Measurements from ENCODE around the gene ZBTB7C.
A peak's percentile ranks its signal among the peaks of the same experiment; 100 is the strongest.

Gene ZBTB7C

GRCh38 chr18:48230467-48231113 is 178.6 kb downstream of the ZBTB7C start:
- peak; percentile 56 for TF ChIP-seq CTCF (conservative IDR thresholded peaks at IDR 0.05; ENCODE audit: low read depth, low read length)
- DNase-seq (ENCODE audit: low read depth): no peak
- no peak overlapping the region for H3K4me3 ChIP-seq (ENCODE audit: low read length)

GRCh38 chr18:48229552-48229981 is 179.6 kb downstream of the ZBTB7C start:
- peak; percentile 16 for TF ChIP-seq CTCF (conservative IDR thresholded peaks at IDR 0.05; ENCODE audit: low read depth, low read length)
- no peak for DNase-seq (ENCODE audit: low read depth)
- no peak overlapping the region for H3K4me3 ChIP-seq (ENCODE audit: low read length)

GRCh38 chr18:48228841-48229240 is 180.3 kb downstream of the ZBTB7C start:
- no peak for TF ChIP-seq CTCF (conservative IDR thresholded peaks at IDR 0.05; ENCODE audit: low read depth, low read length)
- no peak for DNase-seq (ENCODE audit: low read depth)
- H3K4me3 ChIP-seq (ENCODE audit: low read length): no peak overlapping the region

- TF ChIP-seq CTCF (conservative IDR thresholded peaks at IDR 0.05; ENCODE audit: low read depth, low read length): no peak
- no peak overlapping the region for H3K4me3 ChIP-seq (ENCODE audit: low read length)
- DNase-seq (ENCODE audit: low read depth): no peak
These were observed 180.9 kb downstream of the ZBTB7C start for GRCh38 chr18:48228301-48228715.

- no peak overlapping the region for H3K4me3 ChIP-seq (ENCODE audit: low read length)
- TF ChIP-seq CTCF (conservative IDR thresholded peaks at IDR 0.05; ENCODE audit: low read depth, low read length): no peak
- DNase-seq (ENCODE audit: low read depth): no peak
These were observed 182.0 kb downstream of the ZBTB7C start for GRCh38 chr18:48227206-48227605.

- H3K4me3 ChIP-seq (ENCODE audit: low read length): no peak overlapping the region
- no peak for TF ChIP-seq CTCF (conservative IDR thresholded peaks at IDR 0.05; ENCODE audit: low read depth, low read length)
- no peak for DNase-seq (ENCODE audit: low read depth)
These were observed 182.8 kb downstream of the ZBTB7C start for GRCh38 chr18:48226401-48226800.

GRCh38 chr18:48222118-48222517 is 187.1 kb downstream of the ZBTB7C start:
- TF ChIP-seq CTCF (conservative IDR thresholded peaks at IDR 0.05; ENCODE audit: low read depth, low read length): no peak
- DNase-seq (ENCODE audit: low read depth): no peak
- H3K4me3 ChIP-seq (ENCODE audit: low read length): no peak overlapping the region
